Hepatocyte (in vitro differentiated cells): ENCODE measurements around the gene SDK1. TPM values are rescaled to one million over a fixed set of nuclear protein-coding genes. Genes with fewer than 3 reads are reported as not detected.

ENCODE experiments used
- DNase-seq: peaks from one replicate; pipeline ENCODE4 v3.0.0-alpha.2; 2016; ENCODE audit warnings: low spot score
- H2AFZ ChIP-seq: fragments of 200-600 bp; sonication (generic); 2 replicates; pipeline ENCODE4 v1.6.0; 2016; ENCODE audit warnings: antibody characterized with exemption, mild to moderate bottlenecking
- H3K27ac ChIP-seq: fragments of 200-600 bp; sonication (generic); 2 replicates; pipeline ENCODE4 v1.5.1; 2016; ENCODE audit warnings: mild to moderate bottlenecking
- H3K27me3 ChIP-seq: fragments of 200-600 bp; sonication (generic); 2 replicates; pipeline ENCODE4 v1.6.1; 2016
- H3K36me3 ChIP-seq: fragments of 200-600 bp; sonication (generic); replicated peaks from 2 replicates; pipeline ENCODE4 v1.5.1; 2016; ENCODE audit warnings: low read depth; ENCODE audit not compliant: insufficient read depth
- H3K4me1 ChIP-seq: fragments of 200-600 bp; sonication (generic); 2 replicates; pipeline ENCODE4 v1.5.1; 2016; ENCODE audit warnings: mild to moderate bottlenecking, moderate library complexity; ENCODE audit not compliant: insufficient read depth
- H3K4me2 ChIP-seq: fragments of 200-600 bp; sonication (generic); 2 replicates; pipeline ENCODE4 v1.6.0; 2016
- H3K4me3 ChIP-seq: fragments of 200-600 bp; sonication (generic); 2 replicates; pipeline ENCODE4 v1.5.1; 2016; ENCODE audit warnings: mild to moderate bottlenecking
- H3K79me2 ChIP-seq: fragments of 200-600 bp; sonication (generic); 2 replicates; pipeline ENCODE4 v1.6.0; 2017; ENCODE audit warnings: mild to moderate bottlenecking
- H3K9me2 ChIP-seq: fragments of 200-600 bp; sonication (generic); replicated peaks from 2 replicates; pipeline ENCODE4 v1.6.0; 2017; ENCODE audit warnings: mild to moderate bottlenecking; ENCODE audit not compliant: insufficient read depth
- H3K9me3 ChIP-seq: fragments of 200-600 bp; sonication (generic); 2 replicates; pipeline ENCODE4 v1.5.1; 2016; ENCODE audit warnings: low read depth, mild to moderate bottlenecking
- H4K20me1 ChIP-seq: fragments of 200-600 bp; sonication (generic); 2 replicates; pipeline ENCODE4 v1.6.0; 2016; ENCODE audit warnings: mild to moderate bottlenecking; ENCODE audit not compliant: insufficient read depth, poor library complexity, severe bottlenecking
- EZH2 ChIP-seq: fragments of 200-600 bp; sonication (generic); IDR thresholded peaks from 2 replicates; pipeline ENCODE4 v1.6.1; 2016; ENCODE audit warnings: antibody characterized with exemption, mild to moderate bottlenecking, borderline replicate concordance
- EZH2phosphoT487 ChIP-seq: fragments of 200-600 bp; sonication (generic); IDR thresholded peaks from one replicate; pipeline ENCODE4 v1.6.1; 2018; ENCODE audit warnings: antibody characterized with exemption, mild to moderate bottlenecking, low read depth, moderate library complexity; ENCODE audit not compliant: unreplicated experiment, severe bottlenecking
- WGBS: methylation state at CpG from one replicate; pipeline ENCODE4 v1.1.6; 2016; ENCODE audit warnings: low lambda C conversion rate; ENCODE audit errors: missing lambda C conversion rate; 5-methylcytosine and 5-hydroxymethylcytosine counted together
- polyA plus RNA-seq: library from polyadenylated mRNA; unstranded; fragments of >200 nt; fragmentation: Nextera tagmentation; extraction: Ambion mirVana; gene quantifications from 2 replicates; pipeline ENCODE4 v1.2.1, GENCODE V29; 2016
- total RNA-seq: library from RNA; depleted of rRNA; stranded (reverse); fragments of >200 nt; gene quantifications from 2 replicates; pipeline ENCODE4 v1.2.3, GENCODE V29; 2014
- TF ChIP-seq, protein P1 (sequence below): fragments of 200-600 bp; sonication (generic); IDR thresholded peaks from 2 replicates; pipeline ENCODE4 v1.5.1; 2016; ENCODE audit warnings: antibody characterized with exemption, mild to moderate bottlenecking; ENCODE audit not compliant: poor library complexity

The SDK1 gene
- total and polyA plus RNA-seq, 2 experiments from 2014 or later, result 4.3 to 10.0 TPM

- Histone ChIP-seq H3K27ac (no peak overlapping the region), H3K4me3 (no peak overlapping the region), H3K9me2 (no peaks in the 10 kb centered on the region), H4K20me1 (no peaks in the 10 kb centered on the region), H3K79me2 (no peaks in the 10 kb centered on the region), H3K36me3 (no peaks in the 10 kb centered on the region), H3K4me2 (no peak overlapping the region), H3K27me3 (no peaks in the 10 kb centered on the region), H2AFZ (no peak overlapping the region), H3K4me1 (no peaks in the 10 kb centered on the region), H3K9me3 (no peaks in the 10 kb centered on the region)
- no peak for DNase-seq
- 80% methylated on average over 7 of the region's 7 CpGs for WGBS
- TF ChIP-seq EZH2phosphoT487 (no peak), EZH2 (no peak)
- TF ChIP-seq, protein P1, sequence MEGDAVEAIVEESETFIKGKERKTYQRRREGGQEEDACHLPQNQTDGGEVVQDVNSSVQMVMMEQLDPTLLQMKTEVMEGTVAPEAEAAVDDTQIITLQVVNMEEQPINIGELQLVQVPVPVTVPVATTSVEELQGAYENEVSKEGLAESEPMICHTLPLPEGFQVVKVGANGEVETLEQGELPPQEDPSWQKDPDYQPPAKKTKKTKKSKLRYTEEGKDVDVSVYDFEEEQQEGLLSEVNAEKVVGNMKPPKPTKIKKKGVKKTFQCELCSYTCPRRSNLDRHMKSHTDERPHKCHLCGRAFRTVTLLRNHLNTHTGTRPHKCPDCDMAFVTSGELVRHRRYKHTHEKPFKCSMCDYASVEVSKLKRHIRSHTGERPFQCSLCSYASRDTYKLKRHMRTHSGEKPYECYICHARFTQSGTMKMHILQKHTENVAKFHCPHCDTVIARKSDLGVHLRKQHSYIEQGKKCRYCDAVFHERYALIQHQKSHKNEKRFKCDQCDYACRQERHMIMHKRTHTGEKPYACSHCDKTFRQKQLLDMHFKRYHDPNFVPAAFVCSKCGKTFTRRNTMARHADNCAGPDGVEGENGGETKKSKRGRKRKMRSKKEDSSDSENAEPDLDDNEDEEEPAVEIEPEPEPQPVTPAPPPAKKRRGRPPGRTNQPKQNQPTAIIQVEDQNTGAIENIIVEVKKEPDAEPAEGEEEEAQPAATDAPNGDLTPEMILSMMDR, result no peak
These were observed 721.2 kb downstream of the SDK1 start for GRCh38 chr7:4022265-4022664.

GRCh38 chr7:4023502-4023901 lies 722.5 kb downstream of the SDK1 start:
- 80% methylated on average over 10 of the region's 10 CpGs for WGBS
- Histone ChIP-seq H3K27ac (no peak overlapping the region), H3K4me2 (no peak overlapping the region), H3K36me3 (no peaks in the 10 kb centered on the region), H3K27me3 (no peaks in the 10 kb centered on the region), H2AFZ (no peak overlapping the region), H3K79me2 (no peaks in the 10 kb centered on the region), H3K9me2 (no peaks in the 10 kb centered on the region), H3K4me3 (no peak overlapping the region), H4K20me1 (no peaks in the 10 kb centered on the region), H3K4me1 (no peaks in the 10 kb centered on the region), H3K9me3 (no peaks in the 10 kb centered on the region)
- no peak for DNase-seq
- TF ChIP-seq, protein P1, result no peak
- TF ChIP-seq EZH2phosphoT487 (no peak), EZH2 (no peak)

- WGBS, result 81% methylated on average over 1 of the region's 1 CpG
- DNase-seq, result no peak
- H3K4me1 ChIP-seq, result no peaks in the 10 kb centered on the region
- H3K79me2 ChIP-seq, result no peaks in the 10 kb centered on the region
- no peaks in the 10 kb centered on the region for H3K9me2 ChIP-seq
- no peak overlapping the region for H3K4me2 ChIP-seq
- H3K9me3 ChIP-seq, result no peaks in the 10 kb centered on the region
- TF ChIP-seq EZH2phosphoT487 (no peak), EZH2 (no peak)
- TF ChIP-seq, protein P1, result no peak
- H3K27me3 ChIP-seq, result no peaks in the 10 kb centered on the region
- no peaks in the 10 kb centered on the region for H4K20me1 ChIP-seq
- H3K27ac ChIP-seq, result no peak overlapping the region
- H3K36me3 ChIP-seq, result no peaks in the 10 kb centered on the region
- no peak overlapping the region for H3K4me3 ChIP-seq
- H2AFZ ChIP-seq, result no peak overlapping the region
These were observed 723.1 kb downstream of the SDK1 start for GRCh38 chr7:4024133-4024532.

- Histone ChIP-seq H2AFZ (no peak overlapping the region), H3K9me2 (no peaks in the 10 kb centered on the region), H3K27me3 (no peaks in the 10 kb centered on the region), H3K9me3 (no peaks in the 10 kb centered on the region), H3K4me3 (no peak overlapping the region), H3K36me3 (no peaks in the 10 kb centered on the region), H3K79me2 (no peaks in the 10 kb centered on the region), H3K4me1 (no peaks in the 10 kb centered on the region), H3K27ac (no peak overlapping the region), H3K4me2 (no peak overlapping the region), H4K20me1 (no peaks in the 10 kb centered on the region)
- DNase-seq, result no peak
- 93% methylated on average over 7 of the region's 7 CpGs for WGBS
- no peak for TF ChIP-seq EZH2
- TF ChIP-seq, protein P1, result no peak
- TF ChIP-seq EZH2phosphoT487, result no peak
These were observed 723.8 kb downstream of the SDK1 start for GRCh38 chr7:4024806-4025205.
